ENCODE measurements around the gene NR2F6. TPM values are rescaled to one million over a fixed set of nuclear protein-coding genes. Genes with fewer than 3 reads are reported as not detected.

NR2F6 gene
- total RNA-seq, 1 donor from 2014 or later: 72.8 TPM

DNA sequence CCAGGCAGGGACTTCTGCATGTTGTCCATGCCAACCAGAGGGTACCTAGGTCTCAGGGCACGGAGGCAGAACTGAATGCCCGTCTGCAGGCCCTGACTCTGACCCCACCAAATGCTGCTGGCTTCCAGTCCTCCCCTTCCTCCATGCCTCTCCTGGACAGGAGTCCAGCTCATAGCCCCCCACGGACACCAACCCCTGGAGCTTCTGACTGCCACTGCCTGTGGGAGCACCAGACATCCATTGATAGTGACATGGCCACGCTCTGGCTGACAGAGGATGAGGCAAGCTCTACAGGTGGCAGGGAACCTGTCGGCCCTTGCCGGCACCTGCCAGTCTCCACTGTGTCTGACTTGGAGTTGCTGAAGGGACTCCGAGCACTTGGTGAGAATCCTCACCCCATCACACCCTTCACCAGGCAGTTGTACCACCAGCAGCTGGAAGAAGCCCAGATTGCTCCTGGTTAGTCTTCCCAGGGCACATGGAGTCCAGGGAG, 37.8 kb upstream of the NR2F6 start:
- Histone ChIP-seq H2AFZ (ENCODE audit: low read depth, low read length) (no peak overlapping the region), H3K79me2 (ENCODE audit: insufficient read depth, low read length) (no peaks in the 10 kb centered on the region), H3K4me3 (ENCODE audit: insufficient read depth, low read depth, low read length) (no peak overlapping the region), H3K4me2 (ENCODE audit: low read length) (no peak overlapping the region), H3K27ac (ENCODE audit: low read depth, low read length) (no peak overlapping the region), H3K9ac (ENCODE audit: low read length) (no peak overlapping the region), H3K4me1 (ENCODE audit: insufficient read depth, low read length) (no peaks in the 10 kb centered on the region), H3K9me3 (ENCODE audit: insufficient read depth, low read depth, low read length) (no peaks in the 10 kb centered on the region), H4K20me1 (ENCODE audit: insufficient read depth, low read length) (no peaks in the 10 kb centered on the region), H3K27me3 (ENCODE audit: insufficient read depth, low read length) (no peaks in the 10 kb centered on the region), H3K36me3 (ENCODE audit: insufficient read depth, low read length) (no peaks in the 10 kb centered on the region)
- no peak overlapping the region for H3K4me3 Mint-ChIP-seq (ENCODE audit: unreplicated experiment)
- peaks cover 3% of the 10 kb centered on the region for H3K27me3 Mint-ChIP-seq (ENCODE audit: low read depth, unreplicated experiment)
- no peak overlapping the region for H3K27ac Mint-ChIP-seq (ENCODE audit: unreplicated experiment)
- FAIRE-seq: no peak
- H3K9me3 Mint-ChIP-seq (ENCODE audit: unreplicated experiment): no peaks in the 10 kb centered on the region
- peaks cover 8% of the 10 kb centered on the region for H3K36me3 Mint-ChIP-seq (ENCODE audit: low read depth, unreplicated experiment)
- no peaks in the 10 kb centered on the region for H3K4me1 Mint-ChIP-seq (ENCODE audit: low read depth, unreplicated experiment)
- TF ChIP-seq, protein P1, sequence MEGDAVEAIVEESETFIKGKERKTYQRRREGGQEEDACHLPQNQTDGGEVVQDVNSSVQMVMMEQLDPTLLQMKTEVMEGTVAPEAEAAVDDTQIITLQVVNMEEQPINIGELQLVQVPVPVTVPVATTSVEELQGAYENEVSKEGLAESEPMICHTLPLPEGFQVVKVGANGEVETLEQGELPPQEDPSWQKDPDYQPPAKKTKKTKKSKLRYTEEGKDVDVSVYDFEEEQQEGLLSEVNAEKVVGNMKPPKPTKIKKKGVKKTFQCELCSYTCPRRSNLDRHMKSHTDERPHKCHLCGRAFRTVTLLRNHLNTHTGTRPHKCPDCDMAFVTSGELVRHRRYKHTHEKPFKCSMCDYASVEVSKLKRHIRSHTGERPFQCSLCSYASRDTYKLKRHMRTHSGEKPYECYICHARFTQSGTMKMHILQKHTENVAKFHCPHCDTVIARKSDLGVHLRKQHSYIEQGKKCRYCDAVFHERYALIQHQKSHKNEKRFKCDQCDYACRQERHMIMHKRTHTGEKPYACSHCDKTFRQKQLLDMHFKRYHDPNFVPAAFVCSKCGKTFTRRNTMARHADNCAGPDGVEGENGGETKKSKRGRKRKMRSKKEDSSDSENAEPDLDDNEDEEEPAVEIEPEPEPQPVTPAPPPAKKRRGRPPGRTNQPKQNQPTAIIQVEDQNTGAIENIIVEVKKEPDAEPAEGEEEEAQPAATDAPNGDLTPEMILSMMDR (IDR thresholded peaks at IDR 0.05; ENCODE audit: insufficient read depth, low read depth, low read length): no peak
- no peak for TF ChIP-seq EZH2 (IDR thresholded peaks at IDR 0.05; ENCODE audit: insufficient read depth, low read length)
- DNase-seq (ENCODE audit: low read depth): no peak

DNA sequence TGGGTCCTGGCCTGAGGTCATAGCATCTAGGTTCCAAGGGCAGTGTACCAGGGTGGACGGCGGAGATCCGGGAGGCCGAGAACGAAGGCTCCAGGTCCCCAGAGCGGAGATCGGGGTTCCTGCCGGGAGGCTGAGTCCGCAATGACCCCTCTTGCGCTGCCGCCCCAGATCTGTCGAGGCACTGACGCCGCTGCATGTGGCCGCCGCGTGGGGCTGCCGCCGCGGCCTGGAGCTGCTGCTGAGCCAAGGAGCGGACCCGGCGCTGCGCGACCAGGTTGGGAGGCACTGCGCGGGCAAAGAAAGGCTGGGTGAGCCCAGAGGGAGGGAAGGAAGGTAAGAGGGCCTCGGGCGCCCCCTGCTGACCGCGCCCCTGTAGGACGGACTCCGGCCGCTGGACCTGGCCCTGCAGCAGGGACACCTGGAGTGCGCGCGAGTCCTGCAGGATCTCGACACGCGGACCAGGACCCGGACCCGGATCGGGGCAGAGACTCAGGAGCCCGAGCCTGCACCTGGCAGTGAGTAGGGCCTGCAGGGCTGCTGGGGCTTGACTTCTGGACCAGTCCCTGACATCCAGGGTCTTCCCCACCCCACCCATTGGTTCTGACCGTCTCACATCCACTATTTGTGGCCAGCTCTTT, 36.9 kb upstream of the NR2F6 start:
- no peak overlapping the region for H3K27ac Mint-ChIP-seq (ENCODE audit: unreplicated experiment)
- Histone ChIP-seq H3K9ac (ENCODE audit: low read length) (no peak overlapping the region), H3K36me3 (ENCODE audit: insufficient read depth, low read length) (no peaks in the 10 kb centered on the region), H3K9me3 (ENCODE audit: insufficient read depth, low read depth, low read length) (no peaks in the 10 kb centered on the region), H4K20me1 (ENCODE audit: insufficient read depth, low read length) (no peaks in the 10 kb centered on the region), H3K4me1 (ENCODE audit: insufficient read depth, low read length) (no peaks in the 10 kb centered on the region), H3K27me3 (ENCODE audit: insufficient read depth, low read length) (no peaks in the 10 kb centered on the region), H3K4me3 (ENCODE audit: insufficient read depth, low read depth, low read length) (peak overlapping the region; percentile 14), H3K27ac (ENCODE audit: low read depth, low read length) (no peak overlapping the region), H3K4me2 (ENCODE audit: low read length) (peak overlapping the region; percentile 82), H3K79me2 (ENCODE audit: insufficient read depth, low read length) (no peaks in the 10 kb centered on the region), H2AFZ (ENCODE audit: low read depth, low read length) (peak overlapping the region; percentile 74)
- peaks cover 3% of the 10 kb centered on the region for H3K27me3 Mint-ChIP-seq (ENCODE audit: low read depth, unreplicated experiment)
- DNase-seq (ENCODE audit: low read depth): peak; percentile 29
- no peaks in the 10 kb centered on the region for H3K4me1 Mint-ChIP-seq (ENCODE audit: low read depth, unreplicated experiment)
- TF ChIP-seq, protein P1 (IDR thresholded peaks at IDR 0.05; ENCODE audit: insufficient read depth, low read depth, low read length): peak; percentile 59
- peak; percentile 9 for TF ChIP-seq EZH2 (IDR thresholded peaks at IDR 0.05; ENCODE audit: insufficient read depth, low read length)
- H3K9me3 Mint-ChIP-seq (ENCODE audit: unreplicated experiment): no peaks in the 10 kb centered on the region
- peaks cover 8% of the 10 kb centered on the region for H3K36me3 Mint-ChIP-seq (ENCODE audit: low read depth, unreplicated experiment)
- no peak for FAIRE-seq
- H3K4me3 Mint-ChIP-seq (ENCODE audit: unreplicated experiment): no peak overlapping the region

All from astrocyte (in vitro differentiated cells and primary cell).